Stomach (tissue), 9 donors: ENCODE measurements around the gene DNASE1L3. TPM values are rescaled to one million over a fixed set of nuclear protein-coding genes. Genes with fewer than 3 reads are reported as not detected.
A peak's percentile ranks its signal among the peaks of the same experiment; 100 is the strongest.

Source experiments
- DNase-seq, 2 donors: peaks; one replicate each; pipeline versions ENCODE4 v3.0.0 to v3.0.0-alpha.2; 2013 to 2019
- H3K27ac ChIP-seq, 5 donors: fragments of 200-600 bp in 4 of 5; sonication (generic) in 4 of 5; one replicate each; pipeline ENCODE4 v1.5.1; 2013 to 2019; ENCODE audit warnings: mild to moderate bottlenecking in 1 of 5, moderate library complexity in 1 of 5
- H3K27me3 ChIP-seq, 3 donors: fragments of 200-600 bp; sonication (generic); one replicate each; pipeline ENCODE4 v1.5.1; 2017 to 2019; ENCODE audit warnings: mixed run types in 1 of 3
- H3K36me3 ChIP-seq, 4 donors: fragments of 200-600 bp; sonication (generic); 1 replicate in 3 of 4; 2 replicates in 1 of 4; pipeline ENCODE4 v1.5.1; 2016 to 2019
- H3K4me1 ChIP-seq, 4 donors: fragments of 200-600 bp; sonication (generic); one replicate each; pipeline ENCODE4 v1.5.1; 2016 to 2019
- H3K4me3 ChIP-seq, 4 donors: fragments of 200-600 bp; sonication (generic) in 3 of 4; one replicate each; pipeline ENCODE4 v1.5.1; 2016 to 2019; ENCODE audit warnings: mild to moderate bottlenecking in 1 of 4
- H3K9me3 ChIP-seq, 4 donors: fragments of 200-600 bp; sonication (generic); one replicate each; pipeline ENCODE4 v1.5.1; 2016 to 2019
- CTCF ChIP-seq, 7 experiments: fragments of 450-650 bp in 4 of 7; fragments of 200-600 bp in 3 of 7; sonication (generic) in 3 of 7; IDR thresholded peaks; one replicate each; pipeline ENCODE4 v1.5.1; 2016 to 2019; ENCODE audit warnings: antibody characterized with exemption in 7 of 7, control low read depth in 2 of 7, mild to moderate bottlenecking in 1 of 7
- EP300 ChIP-seq: sonication (generic); formaldehyde crosslinking; IDR thresholded peaks from one replicate; pipeline ENCODE4 v1.6.1; 2017; ENCODE audit warnings: antibody characterized with exemption
- POLR2A ChIP-seq, 4 donors: fragments of 450-650 bp; IDR thresholded peaks; one replicate each; pipeline ENCODE4 v1.6.1; 2016; ENCODE audit warnings: antibody characterized with exemption in 4 of 4, control low read depth in 2 of 4, mild to moderate bottlenecking in 1 of 4, moderate library complexity in 1 of 4
- POLR2AphosphoS5 ChIP-seq, 3 donors: sonication (generic); formaldehyde crosslinking; IDR thresholded peaks; one replicate each; pipeline ENCODE4 v1.6.1; 2016; ENCODE audit warnings: antibody characterized with exemption in 3 of 3
- WGBS, 5 donors: extraction: QIAGEN DNeasy Blood & Tissue Kit in 3 of 5; methylation state at CpG; one replicate each; pipeline versions ENCODE4 v1.1.5 to v1.1.7; 2013 to 2018; 5-methylcytosine and 5-hydroxymethylcytosine counted together
- intact Hi-C: fragments of 100-400 bp; cut with DNase I; formaldehyde crosslinking; loops from one replicate; pipeline ENCODE4 v1.15.1; 2023; ENCODE audit warnings: low total_unique reads
- polyA plus RNA-seq, 3 donors: library from polyadenylated mRNA; stranded (reverse); fragments of 200-250 nt; gene quantifications; one replicate each; pipeline ENCODE4 v1.2.3, GENCODE V29; 2013
- total RNA-seq, 5 donors: library from RNA; depleted of rRNA; stranded (reverse); fragments of >200 nt; gene quantifications; one replicate each; pipeline versions ENCODE4 v1.1.0 to v1.2.3, GENCODE V29; 2014 to 2016
- donor health status: healthy with polysubstance abuse.
- donor health status: Bipolar disorder and iron deficiency.
- donor health status: healthy.

DNASE1L3 gene
- total and polyA plus RNA-seq, 8 donors: 0.43 to 10.4 (median 3.1) TPM; not detected in 2

GRCh38 chr3:58161435-58162398, 49.1 kb downstream of the DNASE1L3 start:
- intact Hi-C loops: no loop called here
- no peak overlapping the region for H3K4me3 ChIP-seq
- TF ChIP-seq EP300 (no peak), POLR2AphosphoS5 (IDR thresholded peaks at IDR 0.05) (peak in 2 of 3 donors; percentile 43 to 91)
- H3K36me3 ChIP-seq: peaks cover 31 to 94% (median 80%) of the 10 kb centered on the region in 4 donors
- H3K4me1 ChIP-seq: peaks cover 31 to 65% (median 53%) of the 10 kb centered on the region in 4 donors
- 75 to 83% (median 81%) methylated on average over 11 of the region's 11 CpGs for WGBS, 5 donors
- H3K27ac ChIP-seq: peak overlapping the region in 4 of 5 donors; percentile 85 to 87 (median 86)
- peak; percentile 73 to 75 for DNase-seq
- H3K9me3 ChIP-seq: no peaks in the 10 kb centered on the region
- no peaks in the 10 kb centered on the region for H3K27me3 ChIP-seq

GRCh38 chr3:58160399-58160798, 50.4 kb downstream of the DNASE1L3 start:
- peak overlapping the region in 3 of 5 donors; percentile 85 to 87 (median 86) for H3K27ac ChIP-seq
- H3K9me3 ChIP-seq: no peaks in the 10 kb centered on the region
- H3K36me3 ChIP-seq: peaks cover 41 to 95% (median 87%) of the 10 kb centered on the region in 4 donors
- H3K27me3 ChIP-seq: no peaks in the 10 kb centered on the region
- WGBS, 5 donors: 94 to 100% (median 100%) methylated on average over 1 of the region's 1 CpG
- no peak for DNase-seq
- intact Hi-C loops: no loop called here
- TF ChIP-seq EP300 (no peak), POLR2AphosphoS5 (IDR thresholded peaks at IDR 0.05) (no peak), POLR2A (IDR thresholded peaks at IDR 0.05) (no peak), CTCF (IDR thresholded peaks at IDR 0.05) (no peak)
- H3K4me1 ChIP-seq: peaks cover 27 to 55% (median 41%) of the 10 kb centered on the region in 4 donors
- H3K4me3 ChIP-seq: no peak overlapping the region

GRCh38 chr3:58158442-58159153, 52.2 kb downstream of the DNASE1L3 start:
- H3K4me3 ChIP-seq: no peak overlapping the region
- TF ChIP-seq CTCF (IDR thresholded peaks at IDR 0.05): no peak
- TF ChIP-seq EP300: no peak
- TF ChIP-seq POLR2A (IDR thresholded peaks at IDR 0.05): no peak
- no peak for TF ChIP-seq POLR2AphosphoS5 (IDR thresholded peaks at IDR 0.05)
- peaks cover 9 to 40% (median 25%) of the 10 kb centered on the region in 4 donors for H3K4me1 ChIP-seq
- H3K27me3 ChIP-seq: no peaks in the 10 kb centered on the region
- H3K27ac ChIP-seq: peak overlapping the region in 2 of 5 donors; percentile 14 to 54
- peaks cover 47 to 98% (median 94%) of the 10 kb centered on the region in 4 donors for H3K36me3 ChIP-seq
- intact Hi-C loops: no loop called here
- no peak for DNase-seq
- 86 to 94% (median 91%) methylated on average over 7 of the region's 7 CpGs for WGBS, 5 donors
- H3K9me3 ChIP-seq: no peaks in the 10 kb centered on the region

- Histone ChIP-seq H3K4me3 (no peak overlapping the region), H3K36me3 (peaks cover 50 to 98% (median 95%) of the 10 kb centered on the region in 4 donors)
Measured at GRCh38 chr3:58157700-58158099, 53.1 kb downstream of the DNASE1L3 start.

More at GRCh38 chr3:58157700-58158099, 53.1 kb downstream of the DNASE1L3 start:
- Histone ChIP-seq H3K27me3 (no peaks in the 10 kb centered on the region), H3K4me1 (peaks cover under 1 to 31% (median 18%) of the 10 kb centered on the region in 4 donors), H3K9me3 (no peaks in the 10 kb centered on the region), H3K27ac (peak overlapping the region in 3 of 5 donors; percentile 14 to 54 (median 26))
- intact Hi-C loops: no loop called here
- TF ChIP-seq EP300 (no peak), CTCF (IDR thresholded peaks at IDR 0.05) (no peak), POLR2AphosphoS5 (IDR thresholded peaks at IDR 0.05) (no peak), POLR2A (IDR thresholded peaks at IDR 0.05) (no peak)
- WGBS, 5 donors: 85 to 89% (median 86%) methylated on average over 11 of the region's 11 CpGs
- DNase-seq: no peak
